ENCODE results near the gene NRCAM.

- TF ChIP-seq CTCF (IDR thresholded peaks at IDR 0.05): no peak
- TF ChIP-seq POLR2A (IDR thresholded peaks at IDR 0.05): no peak
Measured at GRCh38 chr7:108248418-108248817, 207.8 kb downstream of the NRCAM start.
